Astrocyte of the cerebellum (primary cell): ENCODE measurements around the gene IL31RA.

Experiments used
- DNase-seq: peaks from one replicate; pipeline ENCODE4 v3.0.0-alpha.2; 2011; ENCODE audit warnings: low read depth
- H3K4me3 ChIP-seq: 2 replicates; pipeline ENCODE4 v1.5.1; 2011; ENCODE audit warnings: mild to moderate bottlenecking, low read depth, low read length, moderate library complexity
- in situ Hi-C: cut with HindIII; loops from 2 replicates; pipeline ENCODE4 v1.10.0; 2017; ENCODE audit warnings: low sequenced_read_pairs
- TF ChIP-seq, protein P1 (sequence below): IDR thresholded peaks from 2 replicates; pipeline ENCODE4 v1.5.1; 2012; ENCODE audit warnings: low read length, low read depth, moderate library complexity, mild to moderate bottlenecking; ENCODE audit errors: missing control alignments

The IL31RA gene

DNA sequence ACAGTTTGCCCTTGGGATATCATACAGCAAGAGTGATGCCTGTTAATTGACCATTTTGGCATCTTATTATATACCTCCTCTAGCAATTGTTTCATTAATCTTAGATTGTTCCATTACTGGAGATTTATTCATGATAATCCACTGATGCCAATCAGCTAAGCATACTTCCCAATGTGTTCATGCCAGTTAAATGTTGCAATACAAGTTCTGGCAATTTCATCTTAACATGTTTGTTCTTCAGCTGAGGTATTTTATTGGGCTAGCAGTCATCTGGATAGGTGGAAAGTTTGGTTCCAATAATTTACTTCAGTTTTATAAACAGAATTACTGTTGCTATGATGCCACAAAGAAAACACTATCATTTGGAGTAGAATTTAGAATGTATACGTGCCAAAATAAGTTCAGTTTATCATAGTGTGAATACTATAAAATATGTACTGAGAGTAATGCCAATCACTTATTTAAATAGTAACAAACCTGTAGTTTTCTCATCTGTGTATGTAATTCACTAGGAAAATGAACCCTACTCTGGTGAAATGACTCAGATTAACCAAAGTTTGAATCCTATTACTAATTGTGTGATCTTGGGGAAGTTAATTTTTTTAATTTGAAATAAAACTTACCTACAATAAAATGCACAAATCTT, 27.9 kb upstream of the IL31RA start:
- TF ChIP-seq, protein P1, sequence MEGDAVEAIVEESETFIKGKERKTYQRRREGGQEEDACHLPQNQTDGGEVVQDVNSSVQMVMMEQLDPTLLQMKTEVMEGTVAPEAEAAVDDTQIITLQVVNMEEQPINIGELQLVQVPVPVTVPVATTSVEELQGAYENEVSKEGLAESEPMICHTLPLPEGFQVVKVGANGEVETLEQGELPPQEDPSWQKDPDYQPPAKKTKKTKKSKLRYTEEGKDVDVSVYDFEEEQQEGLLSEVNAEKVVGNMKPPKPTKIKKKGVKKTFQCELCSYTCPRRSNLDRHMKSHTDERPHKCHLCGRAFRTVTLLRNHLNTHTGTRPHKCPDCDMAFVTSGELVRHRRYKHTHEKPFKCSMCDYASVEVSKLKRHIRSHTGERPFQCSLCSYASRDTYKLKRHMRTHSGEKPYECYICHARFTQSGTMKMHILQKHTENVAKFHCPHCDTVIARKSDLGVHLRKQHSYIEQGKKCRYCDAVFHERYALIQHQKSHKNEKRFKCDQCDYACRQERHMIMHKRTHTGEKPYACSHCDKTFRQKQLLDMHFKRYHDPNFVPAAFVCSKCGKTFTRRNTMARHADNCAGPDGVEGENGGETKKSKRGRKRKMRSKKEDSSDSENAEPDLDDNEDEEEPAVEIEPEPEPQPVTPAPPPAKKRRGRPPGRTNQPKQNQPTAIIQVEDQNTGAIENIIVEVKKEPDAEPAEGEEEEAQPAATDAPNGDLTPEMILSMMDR, result no peak
- no peak for DNase-seq
- no peak overlapping the region for H3K4me3 ChIP-seq
- in situ Hi-C loops, result no loop called here

DNA sequence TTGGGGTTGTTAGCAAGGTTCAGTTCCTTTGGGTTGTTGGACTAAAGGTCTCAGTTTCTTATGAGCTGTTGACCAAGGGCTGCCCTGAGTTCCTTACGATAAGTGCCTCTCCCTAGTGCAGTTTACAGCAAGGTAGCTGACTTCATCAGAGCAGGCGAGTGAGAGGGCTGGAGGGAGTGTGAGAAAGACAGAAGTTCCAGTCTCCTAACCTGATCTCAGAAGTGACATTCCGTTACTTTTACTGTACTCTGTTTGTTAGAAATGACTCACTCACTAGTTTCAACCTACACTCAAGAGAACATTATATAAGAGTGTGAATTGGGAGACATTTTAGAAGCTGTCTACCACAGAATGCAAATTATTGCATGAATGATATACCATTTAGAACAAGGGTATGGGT, 21.2 kb upstream of the IL31RA start:
- in situ Hi-C loops, result no loop called here
- DNase-seq, result no peak
- TF ChIP-seq, protein P1, result no peak
- H3K4me3 ChIP-seq, result no peak overlapping the region

DNA sequence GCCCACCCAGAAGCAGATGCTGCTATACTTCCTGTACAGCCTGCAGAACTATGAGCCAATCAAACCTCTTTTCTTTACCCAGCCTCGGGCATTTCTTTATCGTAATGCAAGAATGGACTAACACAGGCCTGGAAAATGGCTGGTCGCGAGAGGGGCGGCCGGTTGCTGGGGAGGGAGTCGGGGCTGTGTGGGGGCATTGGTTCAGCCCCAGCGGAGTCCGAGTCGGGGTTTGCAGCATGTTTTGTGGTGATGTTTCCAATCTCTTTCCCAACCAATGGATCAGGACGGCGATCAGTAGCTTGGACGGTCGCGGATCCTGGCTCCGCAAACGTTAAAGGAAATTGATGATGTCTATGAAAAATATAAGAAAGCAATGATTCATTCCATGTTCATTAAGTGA, 18.7 kb upstream of the IL31RA start:
- DNase-seq, result no peak
- no peak overlapping the region for H3K4me3 ChIP-seq
- TF ChIP-seq, protein P1, result no peak
- in situ Hi-C loops, result no loop called here

DNA sequence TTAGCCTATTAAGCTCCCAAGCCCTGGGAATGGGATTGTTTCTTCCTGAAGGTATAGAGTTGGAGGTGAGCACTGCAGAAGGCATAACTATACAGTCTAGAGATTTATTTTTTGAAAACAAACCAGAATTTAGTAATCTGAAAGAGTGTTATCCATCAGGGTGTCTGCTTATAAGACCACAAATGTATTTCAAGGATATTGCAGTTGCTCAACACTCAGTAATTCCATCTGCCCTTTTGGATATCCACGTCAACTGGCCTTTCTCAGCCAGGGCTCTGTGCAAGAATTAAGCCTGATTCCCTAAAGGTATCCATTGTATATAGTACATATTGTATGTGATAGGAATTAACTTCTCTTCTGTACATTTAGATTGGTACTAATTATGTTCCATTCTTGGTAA, 15.0 kb upstream of the IL31RA start:
- in situ Hi-C loops, result no loop called here
- H3K4me3 ChIP-seq, result no peak overlapping the region
- TF ChIP-seq, protein P1, result no peak
- no peak for DNase-seq

DNA sequence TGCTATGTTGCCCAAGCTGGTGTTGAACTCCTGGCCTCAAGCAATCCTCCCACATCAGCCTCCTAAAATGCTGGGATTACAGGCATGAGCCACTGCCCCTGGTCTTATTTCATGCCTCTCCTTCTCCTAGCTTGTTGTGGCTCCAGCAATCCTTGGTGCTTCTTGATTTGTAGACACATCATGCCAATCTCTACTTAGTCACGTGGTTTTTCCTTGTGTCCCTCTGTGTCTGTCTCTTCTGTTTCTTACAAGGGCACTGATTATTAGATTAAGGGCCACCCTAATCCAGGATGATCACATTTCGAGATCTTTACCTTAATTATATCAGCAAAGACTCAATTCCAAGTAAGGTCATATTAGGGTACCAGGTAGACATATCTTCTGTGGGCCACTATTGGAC, 9.2 kb upstream of the IL31RA start:
- in situ Hi-C loops, result no loop called here
- TF ChIP-seq, protein P1, result no peak
- no peak overlapping the region for H3K4me3 ChIP-seq
- no peak for DNase-seq

- TF ChIP-seq, protein P1, result no peak
- H3K4me3 ChIP-seq, result no peak overlapping the region
- in situ Hi-C loops, result no loop called here
- peak; percentile 41 for DNase-seq
These were observed 3.3 kb upstream of the IL31RA start for GRCh38 chr5:55847837-55848236.
